CD8-positive, alpha-beta memory T cell (primary cell): Measurements from ENCODE around the gene GDF3. TPM values are rescaled to one million over a fixed set of nuclear protein-coding genes. Genes with fewer than 3 reads are reported as not detected.
A peak's percentile ranks its signal among the peaks of the same experiment; 100 is the strongest.
"Not testable (repeated sequence)": the region's sequence is repeated elsewhere in the genome, so short reads cannot be mapped to it uniquely, and the experiment has no call there.

Experiments used
- CTCF ChIA-PET: fragments of 350-600 bp; sonication (Branson Sonifier 250); formaldehyde crosslinking; loops from one replicate; lab custom pipeline; 2021; ENCODE audit warnings: antibody characterized with exemption; lab: Charles Lee
- POLR2A ChIA-PET: fragments of 350-600 bp; sonication (Branson Sonifier 250); formaldehyde crosslinking; loops from one replicate; lab custom pipeline; 2021; ENCODE audit warnings: antibody characterized with exemption; lab: Charles Lee
- DNase-seq, 5 donors: peaks; one replicate each; pipeline versions ENCODE4 v3.0.0 to v3.0.0-alpha.2; 2020 to 2022; ENCODE audit warnings: mixed read lengths in 1 of 5
- H3K27ac ChIP-seq: one replicate; pipeline ENCODE4 v1.7.0; 2013; ENCODE audit warnings: low read depth, mild to moderate bottlenecking, low read length, moderate library complexity
- H3K27me3 ChIP-seq: 2 replicates; pipeline ENCODE4 v1.7.0; 2013; ENCODE audit warnings: low read length, mild to moderate bottlenecking; ENCODE audit not compliant: insufficient read depth, poor library complexity, severe bottlenecking
- H3K36me3 ChIP-seq: 2 replicates; pipeline ENCODE4 v1.7.0; 2013; ENCODE audit warnings: mild to moderate bottlenecking, low read length, moderate library complexity; ENCODE audit not compliant: insufficient read depth
- H3K4me1 ChIP-seq: 2 replicates; pipeline ENCODE4 v1.7.0; 2013; ENCODE audit warnings: mild to moderate bottlenecking, low read length, moderate library complexity; ENCODE audit not compliant: insufficient read depth
- H3K4me3 ChIP-seq: 2 replicates; pipeline ENCODE4 v1.7.0; 2013; ENCODE audit warnings: mild to moderate bottlenecking, low read length
- H3K9me3 ChIP-seq: 2 replicates; pipeline ENCODE4 v1.7.0; 2013; ENCODE audit warnings: mild to moderate bottlenecking, low read length
- H3K27ac Mint-ChIP-seq, 8 donors: one replicate each; pipeline ENCODE4 v1.8.0; 2020 to 2021; ENCODE audit warnings: mixed read lengths in 8 of 8, mild to moderate bottlenecking in 6 of 8, inconsistent platforms in 3 of 8, moderate library complexity in 3 of 8
- H3K27me3 Mint-ChIP-seq, 2 donors: one replicate each; pipeline ENCODE4 v1.8.0; 2020 to 2021; ENCODE audit warnings: mixed read lengths in 2 of 2, mild to moderate bottlenecking in 1 of 2, moderate library complexity in 1 of 2
- H3K36me3 Mint-ChIP-seq, 3 donors: one replicate each; pipeline ENCODE4 v1.8.0; 2020 to 2021; ENCODE audit warnings: mixed read lengths in 3 of 3, inconsistent platforms in 1 of 3, mild to moderate bottlenecking in 1 of 3
- H3K4me1 Mint-ChIP-seq, 3 donors: one replicate each; pipeline ENCODE4 v1.8.0; 2020 to 2021; ENCODE audit warnings: mixed read lengths in 3 of 3, inconsistent platforms in 1 of 3, mild to moderate bottlenecking in 1 of 3
- H3K4me3 Mint-ChIP-seq, 7 donors: one replicate each; pipeline ENCODE4 v1.8.0; 2020 to 2021; ENCODE audit warnings: mixed read lengths in 7 of 7, mild to moderate bottlenecking in 6 of 7, moderate library complexity in 4 of 7, inconsistent platforms in 2 of 7
- H3K9me3 Mint-ChIP-seq, 5 donors: one replicate each; pipeline ENCODE4 v1.8.0; 2020 to 2022; ENCODE audit warnings: mixed read lengths in 5 of 5, mild to moderate bottlenecking in 3 of 5, moderate library complexity in 2 of 5, inconsistent platforms in 1 of 5
- polyA plus RNA-seq: library from polyadenylated mRNA; unstranded; fragments of 300-500 nt; fragmentation: Illumina TruSeq; gene quantifications from one replicate; pipeline ENCODE4 v1.2.3, GENCODE V29; 2021
- total RNA-seq, 2 experiments: library from RNA; stranded (reverse); gene quantifications; one replicate each; pipeline ENCODE4 v1.2.3, GENCODE V29; 2021

GDF3 gene
- total and polyA plus RNA-seq, 3 experiments from 2014 or later = not detected

- no peaks in the 10 kb centered on the region for H3K9me3 Mint-ChIP-seq
- no peak overlapping the region for H3K4me3 ChIP-seq
- no peaks in the 10 kb centered on the region for H3K36me3 ChIP-seq
- POLR2A ChIA-PET = no interaction called here
- H3K9me3 ChIP-seq = no peaks in the 10 kb centered on the region
- no peaks in the 10 kb centered on the region for H3K27me3 ChIP-seq
- peaks cover 7 to 11% (median 9%) of the 10 kb centered on the region in 3 donors for H3K4me1 Mint-ChIP-seq
- H3K4me1 ChIP-seq = no peaks in the 10 kb centered on the region
- H3K27ac ChIP-seq = no peak overlapping the region
- no peaks in the 10 kb centered on the region for H3K36me3 Mint-ChIP-seq
- peaks cover 4 to 14% of the 10 kb centered on the region in 2 donors for H3K27me3 Mint-ChIP-seq
- H3K4me3 Mint-ChIP-seq = no peak overlapping the region
- CTCF ChIA-PET = no interaction called here
- no peak for DNase-seq
- peak overlapping the region in 1 of 8 donors; percentile 38 for H3K27ac Mint-ChIP-seq
Observed at GRCh38 chr12:7679251-7680045, 16.1 kb downstream of the GDF3 start.

- Mint-ChIP-seq H3K27me3 (peaks cover 4 to 17% of the 10 kb centered on the region in 2 donors), H3K27ac (no peak overlapping the region), H3K4me3 (no peak overlapping the region), H3K36me3 (no peaks in the 10 kb centered on the region), H3K4me1 (peaks cover 7 to 11% (median 9%) of the 10 kb centered on the region in 3 donors), H3K9me3 (no peaks in the 10 kb centered on the region)
- DNase-seq = no peak
- no peak overlapping the region for H3K27ac ChIP-seq
- ChIA-PET CTCF (no interaction called here), POLR2A (no interaction called here)
- H3K36me3 ChIP-seq = no peaks in the 10 kb centered on the region
- H3K4me3 ChIP-seq = no peak overlapping the region
- no peaks in the 10 kb centered on the region for H3K27me3 ChIP-seq
- no peaks in the 10 kb centered on the region for H3K9me3 ChIP-seq
- H3K4me1 ChIP-seq = no peaks in the 10 kb centered on the region
Observed at GRCh38 chr12:7678744-7679143, 16.8 kb downstream of the GDF3 start.

- H3K9me3 ChIP-seq, H3K9me3 Mint-ChIP-seq, H3K27me3 ChIP-seq, H3K36me3 Mint-ChIP-seq, POLR2A ChIA-PET, H3K27ac ChIP-seq, H3K4me3 ChIP-seq, H3K4me1 ChIP-seq, H3K36me3 ChIP-seq: not testable (repeated sequence)
- peak in 2 of 5 donors; percentile 6 to 17 for DNase-seq
- peaks cover 7 to 11% (median 9%) of the 10 kb centered on the region in 3 donors for H3K4me1 Mint-ChIP-seq
- peak overlapping the region in 1 of 8 donors; percentile 81 for H3K27ac Mint-ChIP-seq
- peaks cover 4 to 17% of the 10 kb centered on the region in 2 donors for H3K27me3 Mint-ChIP-seq
- H3K4me3 Mint-ChIP-seq = peak overlapping the region in 4 of 7 donors; percentile 20 to 62 (median 47)
- CTCF ChIA-PET = interaction anchor here (0.9 to 1.6 kb wide), 2 partner anchors 128 to 129 kb away, joined by 3 to 6 read pairs; no protein-coding TSS in a partner anchor
Observed at GRCh38 chr12:7677432-7677888, 18.1 kb downstream of the GDF3 start.

- H3K36me3 ChIP-seq, POLR2A ChIA-PET, H3K27ac Mint-ChIP-seq, H3K27ac ChIP-seq, H3K27me3 ChIP-seq, H3K9me3 Mint-ChIP-seq, CTCF ChIA-PET, H3K9me3 ChIP-seq, H3K4me3 ChIP-seq, H3K4me1 ChIP-seq, H3K36me3 Mint-ChIP-seq, DNase-seq, H3K4me3 Mint-ChIP-seq: not testable (repeated sequence)
- peaks cover 9 to 22% of the 10 kb centered on the region in 2 donors for H3K27me3 Mint-ChIP-seq
- peaks cover 7 to 11% (median 9%) of the 10 kb centered on the region in 3 donors for H3K4me1 Mint-ChIP-seq
Observed at GRCh38 chr12:7675455-7675854, 20.1 kb downstream of the GDF3 start.

- DNase-seq = no peak
- no peaks in the 10 kb centered on the region for H3K9me3 ChIP-seq
- H3K9me3 Mint-ChIP-seq = no peaks in the 10 kb centered on the region
- no peak overlapping the region for H3K27ac Mint-ChIP-seq
- no peaks in the 10 kb centered on the region for H3K27me3 ChIP-seq
- no peaks in the 10 kb centered on the region for H3K4me1 Mint-ChIP-seq
- ChIA-PET POLR2A (no interaction called here), CTCF (no interaction called here)
- no peak overlapping the region for H3K4me3 Mint-ChIP-seq
- no peaks in the 10 kb centered on the region for H3K36me3 ChIP-seq
- H3K4me3 ChIP-seq = no peak overlapping the region
- H3K27me3 Mint-ChIP-seq = peaks cover 5% of the 10 kb centered on the region in 2 donors
- H3K27ac ChIP-seq = no peak overlapping the region
- no peaks in the 10 kb centered on the region for H3K4me1 ChIP-seq
- no peaks in the 10 kb centered on the region for H3K36me3 Mint-ChIP-seq
Observed at GRCh38 chr12:7668171-7668570, 27.4 kb downstream of the GDF3 start.

- Histone ChIP-seq H3K4me1 (no peaks in the 10 kb centered on the region), H3K36me3 (no peaks in the 10 kb centered on the region), H3K9me3 (no peaks in the 10 kb centered on the region), H3K4me3 (no peak overlapping the region), H3K27ac (no peak overlapping the region), H3K27me3 (no peaks in the 10 kb centered on the region)
- Mint-ChIP-seq H3K27ac (peak overlapping the region in 1 of 8 donors; percentile 34), H3K27me3 (peaks cover 5% of the 10 kb centered on the region in 2 donors), H3K36me3 (no peaks in the 10 kb centered on the region), H3K4me1 (no peaks in the 10 kb centered on the region), H3K9me3 (no peaks in the 10 kb centered on the region), H3K4me3 (no peak overlapping the region)
- no peak for DNase-seq
- CTCF ChIA-PET = no interaction called here
- POLR2A ChIA-PET = no interaction called here
Observed at GRCh38 chr12:7667125-7667524, 28.4 kb downstream of the GDF3 start.

GRCh38 chr12:7666595-7666994 is 29.0 kb downstream of the GDF3 start:
- no peak overlapping the region for H3K27ac Mint-ChIP-seq

GRCh38 chr12:7661741-7662140 is 33.8 kb downstream of the GDF3 start:
- Histone ChIP-seq H3K36me3 (no peaks in the 10 kb centered on the region), H3K9me3 (no peaks in the 10 kb centered on the region), H3K4me3 (no peak overlapping the region), H3K4me1 (no peaks in the 10 kb centered on the region), H3K27ac (no peak overlapping the region), H3K27me3 (no peaks in the 10 kb centered on the region)
- ChIA-PET CTCF (no interaction called here), POLR2A (no interaction called here)
- H3K4me3 Mint-ChIP-seq = no peak overlapping the region
- no peaks in the 10 kb centered on the region for H3K4me1 Mint-ChIP-seq
- no peaks in the 10 kb centered on the region for H3K36me3 Mint-ChIP-seq
- no peaks in the 10 kb centered on the region for H3K9me3 Mint-ChIP-seq
- DNase-seq = no peak
- no peaks in the 10 kb centered on the region for H3K27me3 Mint-ChIP-seq
- no peak overlapping the region for H3K27ac Mint-ChIP-seq

More at GRCh38 chr12:7666595-7666994, 29.0 kb downstream of the GDF3 start:
- no peak for DNase-seq
- ChIA-PET POLR2A (no interaction called here), CTCF (no interaction called here)
- no peaks in the 10 kb centered on the region for H3K36me3 ChIP-seq
- no peaks in the 10 kb centered on the region for H3K4me1 Mint-ChIP-seq
- H3K4me1 ChIP-seq = no peaks in the 10 kb centered on the region
- no peak overlapping the region for H3K4me3 ChIP-seq
- no peaks in the 10 kb centered on the region for H3K9me3 Mint-ChIP-seq
- no peaks in the 10 kb centered on the region for H3K27me3 ChIP-seq
- H3K9me3 ChIP-seq = no peaks in the 10 kb centered on the region
- H3K27ac ChIP-seq = no peak overlapping the region
- H3K36me3 Mint-ChIP-seq = no peaks in the 10 kb centered on the region
- H3K27me3 Mint-ChIP-seq = peaks cover 5% of the 10 kb centered on the region in 2 donors
- no peak overlapping the region for H3K4me3 Mint-ChIP-seq
